WTC11 (cell line): ENCODE results near the gene STPG4.

Experiments
- E2F5 ChIP-seq: sonication (generic); formaldehyde crosslinking; IDR thresholded peaks from 2 replicates; pipeline ENCODE4 v1.8.1; 2022; ENCODE audit warnings: mild to moderate bottlenecking, moderate library complexity, missing genetic modification reagents
- ELF4 ChIP-seq: sonication (generic); formaldehyde crosslinking; IDR thresholded peaks from 2 replicates; pipeline ENCODE4 v1.8.1; 2022; ENCODE audit warnings: low read depth, mild to moderate bottlenecking, moderate library complexity, missing genetic modification reagents
- JUN ChIP-seq: sonication (generic); formaldehyde crosslinking; IDR thresholded peaks from 2 replicates; pipeline ENCODE4 v1.8.0; 2023; ENCODE audit warnings: mild to moderate bottlenecking, missing genetic modification reagents
- USF2 ChIP-seq: sonication (generic); formaldehyde crosslinking; IDR thresholded peaks from 2 replicates; pipeline ENCODE4 v1.8.1; 2023; ENCODE audit warnings: mild to moderate bottlenecking, missing genetic modification reagents, moderate library complexity
- TF ChIP-seq, protein P1 (sequence below): fragments of 250-450 bp; sonication (Bioruptor Pico); IDR thresholded peaks from 2 replicates; pipeline ENCODE4 v1.9.0; 2021; ENCODE audit warnings: mild to moderate bottlenecking
- TF ChIP-seq, protein P2 (sequence below): sonication (generic); formaldehyde crosslinking; IDR thresholded peaks from 2 replicates; pipeline ENCODE4 v1.8.0; 2022; ENCODE audit warnings: mild to moderate bottlenecking, missing genetic modification reagents
- TF ChIP-seq, protein P3 (sequence below): sonication (generic); formaldehyde crosslinking; IDR thresholded peaks from 2 replicates; pipeline ENCODE4 v1.8.0; 2022; ENCODE audit warnings: mild to moderate bottlenecking, missing genetic modification reagents
- TF ChIP-seq, protein P4 (sequence below): fragments of 200-600 bp; IDR thresholded peaks from 2 replicates; pipeline ENCODE4 v1.8.0; 2022; ENCODE audit warnings: antibody characterized with exemption

DNA sequence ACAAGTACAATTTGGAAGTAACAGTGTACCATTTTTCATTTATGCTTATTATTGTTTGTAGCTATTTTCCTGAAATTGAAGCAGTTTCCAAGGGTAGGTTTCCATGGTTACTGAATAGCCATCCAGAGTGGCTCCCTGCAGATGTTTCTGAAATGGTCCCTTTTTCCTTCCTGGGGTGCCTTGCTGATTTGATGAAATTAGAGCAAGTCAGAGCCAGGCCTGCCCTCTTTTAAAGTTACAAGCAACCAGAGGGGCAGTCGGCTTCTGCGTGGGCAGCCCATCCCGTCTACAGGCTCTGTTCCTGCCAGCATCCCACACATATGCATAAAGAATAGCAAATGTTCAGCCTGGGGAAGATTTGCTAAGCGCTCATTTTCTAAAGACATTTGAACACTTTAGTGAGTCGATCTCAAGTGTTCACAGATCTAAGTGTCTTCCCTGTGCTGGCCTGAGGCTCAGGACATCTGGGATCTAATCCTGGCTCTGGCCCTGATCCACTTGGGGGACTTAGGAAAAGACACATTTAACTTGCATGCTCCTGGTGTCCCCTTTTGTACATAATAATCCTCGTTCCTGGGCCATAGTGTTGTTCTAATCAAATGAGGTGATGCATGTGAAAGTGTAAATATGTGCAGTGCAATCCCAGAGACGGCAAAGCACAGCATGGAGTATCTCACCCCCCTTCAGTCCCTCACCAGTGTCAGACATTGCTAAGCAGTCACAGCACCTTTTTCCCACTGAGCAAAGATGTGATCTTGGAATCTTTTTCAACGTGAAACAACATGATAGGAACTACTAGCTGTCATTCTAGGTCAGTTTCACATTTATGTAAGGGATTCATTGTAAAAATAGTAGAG lies 92.2 kb downstream of the STPG4 start:
- TF ChIP-seq E2F5 (CRISPR knock-in tag) (no peak), JUN (CRISPR knock-in tag) (no peak), USF2 (CRISPR knock-in tag) (no peak), ELF4 (CRISPR knock-in tag) (no peak)
- TF ChIP-seq, protein P1, sequence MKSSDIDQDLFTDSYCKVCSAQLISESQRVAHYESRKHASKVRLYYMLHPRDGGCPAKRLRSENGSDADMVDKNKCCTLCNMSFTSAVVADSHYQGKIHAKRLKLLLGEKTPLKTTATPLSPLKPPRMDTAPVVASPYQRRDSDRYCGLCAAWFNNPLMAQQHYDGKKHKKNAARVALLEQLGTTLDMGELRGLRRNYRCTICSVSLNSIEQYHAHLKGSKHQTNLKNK, result no peak
- TF ChIP-seq, protein P2, sequence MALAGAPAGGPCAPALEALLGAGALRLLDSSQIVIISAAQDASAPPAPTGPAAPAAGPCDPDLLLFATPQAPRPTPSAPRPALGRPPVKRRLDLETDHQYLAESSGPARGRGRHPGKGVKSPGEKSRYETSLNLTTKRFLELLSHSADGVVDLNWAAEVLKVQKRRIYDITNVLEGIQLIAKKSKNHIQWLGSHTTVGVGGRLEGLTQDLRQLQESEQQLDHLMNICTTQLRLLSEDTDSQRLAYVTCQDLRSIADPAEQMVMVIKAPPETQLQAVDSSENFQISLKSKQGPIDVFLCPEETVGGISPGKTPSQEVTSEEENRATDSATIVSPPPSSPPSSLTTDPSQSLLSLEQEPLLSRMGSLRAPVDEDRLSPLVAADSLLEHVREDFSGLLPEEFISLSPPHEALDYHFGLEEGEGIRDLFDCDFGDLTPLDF (CRISPR knock-in tag), result no peak
- TF ChIP-seq, protein P3, sequence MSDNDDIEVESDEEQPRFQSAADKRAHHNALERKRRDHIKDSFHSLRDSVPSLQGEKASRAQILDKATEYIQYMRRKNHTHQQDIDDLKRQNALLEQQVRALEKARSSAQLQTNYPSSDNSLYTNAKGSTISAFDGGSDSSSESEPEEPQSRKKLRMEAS, result no peak
- TF ChIP-seq, protein P4, sequence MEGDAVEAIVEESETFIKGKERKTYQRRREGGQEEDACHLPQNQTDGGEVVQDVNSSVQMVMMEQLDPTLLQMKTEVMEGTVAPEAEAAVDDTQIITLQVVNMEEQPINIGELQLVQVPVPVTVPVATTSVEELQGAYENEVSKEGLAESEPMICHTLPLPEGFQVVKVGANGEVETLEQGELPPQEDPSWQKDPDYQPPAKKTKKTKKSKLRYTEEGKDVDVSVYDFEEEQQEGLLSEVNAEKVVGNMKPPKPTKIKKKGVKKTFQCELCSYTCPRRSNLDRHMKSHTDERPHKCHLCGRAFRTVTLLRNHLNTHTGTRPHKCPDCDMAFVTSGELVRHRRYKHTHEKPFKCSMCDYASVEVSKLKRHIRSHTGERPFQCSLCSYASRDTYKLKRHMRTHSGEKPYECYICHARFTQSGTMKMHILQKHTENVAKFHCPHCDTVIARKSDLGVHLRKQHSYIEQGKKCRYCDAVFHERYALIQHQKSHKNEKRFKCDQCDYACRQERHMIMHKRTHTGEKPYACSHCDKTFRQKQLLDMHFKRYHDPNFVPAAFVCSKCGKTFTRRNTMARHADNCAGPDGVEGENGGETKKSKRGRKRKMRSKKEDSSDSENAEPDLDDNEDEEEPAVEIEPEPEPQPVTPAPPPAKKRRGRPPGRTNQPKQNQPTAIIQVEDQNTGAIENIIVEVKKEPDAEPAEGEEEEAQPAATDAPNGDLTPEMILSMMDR, result no peak
